Ovary (tissue), 9 donors: ENCODE results near the gene ARID1B. TPM values are rescaled to one million over a fixed set of nuclear protein-coding genes. Genes with fewer than 3 reads are reported as not detected.

Experiments
- DNase-seq, 5 donors: peaks; one replicate each; pipeline ENCODE4 v3.0.0-alpha.2; 2019 to 2020
- H3K27ac ChIP-seq, 2 donors: fragments of 200-600 bp; one replicate each; pipeline versions ENCODE4 v1.5.1 to v1.8.0; 2019 to 2022
- H3K27me3 ChIP-seq: fragments of 200-600 bp; one replicate; pipeline ENCODE4 v1.8.0; 2022
- H3K36me3 ChIP-seq: fragments of 200-600 bp; sonication (generic); one replicate; pipeline ENCODE4 v1.5.1; 2019
- H3K4me1 ChIP-seq: one replicate; pipeline ENCODE4 v1.8.1; 2013; ENCODE audit warnings: mild to moderate bottlenecking, moderate library complexity; ENCODE audit not compliant: insufficient read depth
- H3K4me3 ChIP-seq: fragments of 200-600 bp; sonication (generic); one replicate; pipeline ENCODE4 v1.5.1; 2017
- H3K9me3 ChIP-seq, 2 donors: fragments of 200-600 bp in 1 of 2; sonication (generic) in 1 of 2; one replicate each; pipeline versions ENCODE4 v1.5.1 to v1.8.1; 2013 to 2019; ENCODE audit warnings: mild to moderate bottlenecking in 1 of 2, moderate library complexity in 1 of 2
- CTCF ChIP-seq, 3 donors: fragments of 450-650 bp in 2 of 3; fragments of 200-600 bp in 1 of 3; IDR thresholded peaks; one replicate each; pipeline versions ENCODE4 v1.5.1 to v1.8.0; 2016 to 2022; ENCODE audit warnings: antibody characterized with exemption in 3 of 3, mild to moderate bottlenecking in 1 of 3
- EP300 ChIP-seq: sonication (generic); formaldehyde crosslinking; IDR thresholded peaks from one replicate; pipeline ENCODE4 v1.6.1; 2017; ENCODE audit warnings: antibody characterized with exemption
- POLR2A ChIP-seq: fragments of 450-650 bp; IDR thresholded peaks from one replicate; pipeline ENCODE4 v1.6.1; 2017; ENCODE audit warnings: antibody characterized with exemption, mild to moderate bottlenecking, moderate library complexity
- WGBS, 3 donors: extraction: QIAGEN DNeasy Blood & Tissue Kit in 1 of 3; methylation state at CpG; one replicate each; pipeline versions ENCODE4 v1.1.5 to v1.1.7; 2013 to 2017; 5-methylcytosine and 5-hydroxymethylcytosine counted together
- intact Hi-C, 4 donors: fragments of 100-400 bp; cut with DNase I; formaldehyde crosslinking; loops; one replicate each; pipeline versions ENCODE4 v1.11.0 to v1.15.1; 2022 to 2023
- polyA plus RNA-seq, 2 donors: library from polyadenylated mRNA; stranded (reverse); fragments of 200-250 nt in 1 of 2; fragments of 350-450 nt in 1 of 2; fragmentation: Illumina TruSeq in 1 of 2; extraction: RNeasy Lipid Tissue Mini Kit (QIAGEN cat#74804) in 1 of 2; gene quantifications; one replicate each; pipeline ENCODE4 v1.2.3, GENCODE V29; 2013 to 2014
- total RNA-seq, 7 donors: library from RNA; depleted of rRNA in 2 of 7; stranded (reverse); fragments of >200 nt in 2 of 7; fragmentation: NEBNext Ultra II Directional in 3 of 7; extraction: Animal tissue kit (Norgen Biotek cat#: 25700) in 3 of 7; gene quantifications; one replicate each; pipeline versions ENCODE4 v1.1.0 to v1.2.4, GENCODE V29; 2016 to 2023
- donor health status: DM: no; HTN: no; CAD: no; lungs with moderate emphysema.
- donor health status: DM: no; HTN: no; CAD: no.
- donor health status: Bipolar disorder and iron deficiency.
- donor health status: DM: yes; HTN: yes; CAD: no.
- donor health status: DM: no; HTN: no; CAD: no.
- donor health status: DM: yes; HTN: yes; CAD: no.

ARID1B gene
- total and polyA plus RNA-seq, 9 donors = 33.2 to 144 (median 105) TPM

- TF ChIP-seq CTCF (IDR thresholded peaks at IDR 0.05) = no peak
- TF ChIP-seq EP300 = no peak
- no peak for TF ChIP-seq POLR2A
- no peaks in the 10 kb centered on the region for H3K36me3 ChIP-seq
- H3K9me3 ChIP-seq = no peaks in the 10 kb centered on the region
- peaks cover 7% of the 10 kb centered on the region for H3K4me1 ChIP-seq
- H3K4me3 ChIP-seq = no peak overlapping the region
- DNase-seq = no peak
- intact Hi-C loops = no loop called here
- H3K27ac ChIP-seq = no peak overlapping the region
- no peaks in the 10 kb centered on the region for H3K27me3 ChIP-seq
These were observed 123.1 kb downstream of the ARID1B start for GRCh38 chr6:156900292-156900691.

- H3K36me3 ChIP-seq = no peaks in the 10 kb centered on the region
- no peak overlapping the region for H3K27ac ChIP-seq
- no peaks in the 10 kb centered on the region for H3K27me3 ChIP-seq
- DNase-seq = no peak
- no peaks in the 10 kb centered on the region for H3K9me3 ChIP-seq
- intact Hi-C loops = no loop called here
- H3K4me3 ChIP-seq = no peak overlapping the region
- H3K4me1 ChIP-seq = peaks cover 8% of the 10 kb centered on the region
- TF ChIP-seq CTCF (IDR thresholded peaks at IDR 0.05) (no peak), EP300 (no peak), POLR2A (no peak)
- WGBS, 3 donors = 83 to 84% (median 84%) methylated on average over 9 of the region's 9 CpGs
These were observed 124.3 kb downstream of the ARID1B start for GRCh38 chr6:156901309-156902019.

- Histone ChIP-seq H3K27ac (no peak overlapping the region), H3K4me1 (peaks cover 8% of the 10 kb centered on the region), H3K9me3 (no peaks in the 10 kb centered on the region), H3K4me3 (no peak overlapping the region), H3K27me3 (no peaks in the 10 kb centered on the region), H3K36me3 (no peaks in the 10 kb centered on the region)
- TF ChIP-seq CTCF (IDR thresholded peaks at IDR 0.05) (no peak), POLR2A (no peak), EP300 (no peak)
- intact Hi-C loops = no loop called here
- WGBS, 3 donors = 69 to 90% (median 79%) methylated on average over 1 of the region's 1 CpG
- no peak for DNase-seq
These were observed 125.6 kb downstream of the ARID1B start for GRCh38 chr6:156902782-156903181.

GRCh38 chr6:156904176-156904967 lies 127.2 kb downstream of the ARID1B start:
- no peak for TF ChIP-seq POLR2A
- 76 to 87% (median 83%) methylated on average over 2 of the region's 2 CpGs for WGBS, 3 donors
- peaks cover 6% of the 10 kb centered on the region for H3K4me1 ChIP-seq
- no peak overlapping the region for H3K27ac ChIP-seq
- H3K9me3 ChIP-seq = no peaks in the 10 kb centered on the region
- intact Hi-C loops = no loop called here
- H3K27me3 ChIP-seq = no peaks in the 10 kb centered on the region
- H3K36me3 ChIP-seq = no peaks in the 10 kb centered on the region
- no peak for DNase-seq
- no peak overlapping the region for H3K4me3 ChIP-seq

GRCh38 chr6:156905801-156906200 lies 128.6 kb downstream of the ARID1B start:
- H3K36me3 ChIP-seq = no peaks in the 10 kb centered on the region
- peaks cover 4% of the 10 kb centered on the region for H3K4me1 ChIP-seq
- WGBS, 3 donors = 7 to 34% (median 15%) methylated on average over 1 of the region's 1 CpG
- H3K4me3 ChIP-seq = no peak overlapping the region
- no peaks in the 10 kb centered on the region for H3K9me3 ChIP-seq
- no peak for DNase-seq
- intact Hi-C loops = no loop called here
- no peaks in the 10 kb centered on the region for H3K27me3 ChIP-seq
- H3K27ac ChIP-seq = no peak overlapping the region
- TF ChIP-seq EP300 (no peak), CTCF (IDR thresholded peaks at IDR 0.05) (no peak), POLR2A (no peak)
